OCI-LY1 (cell line): Measurements from ENCODE around the gene HOXD3.

ENCODE experiments used
- H2AFZ ChIP-seq: fragments of 200-600 bp; sonication (generic), shearing (Covaris generic); 2 replicates; pipeline ENCODE4 v1.6.0; 2014; ENCODE audit warnings: antibody characterized with exemption, mild to moderate bottlenecking, low read length
- H3F3A ChIP-seq: fragments of 200-600 bp; sonication (generic), shearing (Covaris generic); 2 replicates; pipeline ENCODE4 v1.6.0; 2014; ENCODE audit warnings: mild to moderate bottlenecking, antibody characterized with exemption, low read length, moderate library complexity; ENCODE audit not compliant: insufficient read depth
- H3K27ac ChIP-seq: fragments of 200-600 bp; sonication (generic); 2 replicates; pipeline ENCODE4 v1.5.1; 2014; ENCODE audit warnings: low read length, mixed run types, mild to moderate bottlenecking, low read depth; ENCODE audit not compliant: poor library complexity, severe bottlenecking
- H3K27me3 ChIP-seq: fragments of 200-600 bp; sonication (generic); 2 replicates; pipeline ENCODE4 v1.6.0; 2014; ENCODE audit warnings: antibody characterized with exemption, mild to moderate bottlenecking, low read length, moderate library complexity; ENCODE audit not compliant: insufficient read depth
- H3K36me3 ChIP-seq: fragments of 200-600 bp; sonication (generic); 2 replicates; pipeline ENCODE4 v1.6.1; 2014; ENCODE audit warnings: mild to moderate bottlenecking, antibody characterized with exemption, low read length, moderate library complexity, mixed read lengths; ENCODE audit not compliant: insufficient read depth
- H3K4me1 ChIP-seq: fragments of 200-600 bp; sonication (generic); 2 replicates; pipeline ENCODE4 v1.5.1; 2014; ENCODE audit warnings: mild to moderate bottlenecking, low read length, moderate library complexity; ENCODE audit not compliant: insufficient read depth, severe bottlenecking
- H3K4me2 ChIP-seq: fragments of 200-600 bp; sonication (generic), shearing (Covaris generic); 2 replicates; pipeline ENCODE4 v1.6.1; 2014; ENCODE audit warnings: low read length
- H3K4me3 ChIP-seq: fragments of 200-600 bp; sonication (generic); 2 replicates; pipeline ENCODE4 v1.5.1; 2014; ENCODE audit warnings: low read length, low read depth, mild to moderate bottlenecking, mixed read lengths; ENCODE audit not compliant: poor library complexity, severe bottlenecking
- H3K79me2 ChIP-seq: fragments of 200-600 bp; shearing (Covaris generic); 2 replicates; pipeline ENCODE4 v1.6.1; 2016; ENCODE audit warnings: mixed run types, low read length, mixed read lengths; ENCODE audit not compliant: insufficient read depth
- H3K9ac ChIP-seq: fragments of 200-600 bp; sonication (generic), shearing (Covaris generic); 2 replicates; pipeline ENCODE4 v1.6.1; 2014; ENCODE audit warnings: mild to moderate bottlenecking, low read length, mixed read lengths
- H3K9me2 ChIP-seq: fragments of 200-600 bp; sonication (generic), shearing (Covaris generic); 2 replicates; pipeline ENCODE4 v1.6.1; 2014; ENCODE audit warnings: low read depth, mild to moderate bottlenecking, low read length, mixed read lengths
- H3K9me3 ChIP-seq: fragments of 200-600 bp; shearing (Covaris generic); 2 replicates; pipeline ENCODE4 v1.6.1; 2014; ENCODE audit warnings: low read length, mixed read lengths
- H4K20me1 ChIP-seq: fragments of 200-600 bp; sonication (generic), shearing (Covaris generic); 2 replicates; pipeline ENCODE4 v1.6.0; 2016; ENCODE audit warnings: mild to moderate bottlenecking, low read length; ENCODE audit not compliant: insufficient read depth
- CTCF ChIP-seq: fragments of 200-600 bp; sonication (generic), shearing (Covaris generic); IDR thresholded peaks from 2 replicates; pipeline ENCODE4 v1.5.1; 2017; ENCODE audit warnings: mild to moderate bottlenecking, antibody characterized with exemption, low read length, moderate library complexity, mixed read lengths
- EZH2 ChIP-seq: fragments of 200-600 bp; sonication (generic), shearing (Covaris generic); IDR thresholded peaks from 2 replicates; pipeline ENCODE4 v1.8.0; 2017; ENCODE audit warnings: borderline replicate concordance, mixed run types, mild to moderate bottlenecking, antibody characterized with exemption, low read length, moderate library complexity, mixed read lengths

The HOXD3 gene

GRCh38 chr2:176132205-176133171 is 24.6 kb upstream of the HOXD3 start:
- no peaks in the 10 kb centered on the region for H3K9me3 ChIP-seq
- H3K9ac ChIP-seq, result no peak overlapping the region
- H3F3A ChIP-seq, result no peaks in the 10 kb centered on the region
- no peaks in the 10 kb centered on the region for H3K9me2 ChIP-seq
- H3K4me1 ChIP-seq, result no peaks in the 10 kb centered on the region
- no peaks in the 10 kb centered on the region; the same call in 1 of the 2 replicates for H3K27me3 ChIP-seq
- no peak overlapping the region for H3K4me2 ChIP-seq
- no peak overlapping the region for H2AFZ ChIP-seq
- H3K4me3 ChIP-seq, result no peak overlapping the region
- TF ChIP-seq CTCF (no peak), EZH2 (no peak)
- H3K79me2 ChIP-seq, result no peaks in the 10 kb centered on the region
- no peaks in the 10 kb centered on the region for H4K20me1 ChIP-seq
- no peaks in the 10 kb centered on the region for H3K36me3 ChIP-seq
- no peak overlapping the region for H3K27ac ChIP-seq

- no peak overlapping the region for H3K9ac ChIP-seq
- no peaks in the 10 kb centered on the region for H4K20me1 ChIP-seq
- no peaks in the 10 kb centered on the region for H3K79me2 ChIP-seq
- H3K27me3 ChIP-seq, result no peaks in the 10 kb centered on the region
- H3K9me2 ChIP-seq, result no peaks in the 10 kb centered on the region
- no peak overlapping the region for H2AFZ ChIP-seq
- no peaks in the 10 kb centered on the region for H3K9me3 ChIP-seq
- H3K4me2 ChIP-seq, result no peak overlapping the region
- H3K27ac ChIP-seq, result no peak overlapping the region
- no peaks in the 10 kb centered on the region for H3K36me3 ChIP-seq
- no peaks in the 10 kb centered on the region for H3K4me1 ChIP-seq
- no peaks in the 10 kb centered on the region for H3F3A ChIP-seq
- no peak overlapping the region for H3K4me3 ChIP-seq
- no peak for TF ChIP-seq EZH2
- no peak for TF ChIP-seq CTCF
Measured at GRCh38 chr2:176133389-176133788, 23.7 kb upstream of the HOXD3 start.

GRCh38 chr2:176134035-176134434 is 23.1 kb upstream of the HOXD3 start:
- TF ChIP-seq CTCF (no peak), EZH2 (no peak)
- no peak overlapping the region for H3K4me2 ChIP-seq
- H3K36me3 ChIP-seq, result no peaks in the 10 kb centered on the region
- no peak overlapping the region for H3K4me3 ChIP-seq
- no peak overlapping the region for H3K27ac ChIP-seq
- no peak overlapping the region for H2AFZ ChIP-seq
- H3K27me3 ChIP-seq, result no peaks in the 10 kb centered on the region
- H3F3A ChIP-seq, result no peaks in the 10 kb centered on the region
- no peak overlapping the region for H3K9ac ChIP-seq
- H3K4me1 ChIP-seq, result no peaks in the 10 kb centered on the region
- no peaks in the 10 kb centered on the region for H3K79me2 ChIP-seq
- H3K9me2 ChIP-seq, result no peaks in the 10 kb centered on the region
- no peaks in the 10 kb centered on the region for H4K20me1 ChIP-seq
- no peaks in the 10 kb centered on the region for H3K9me3 ChIP-seq
